Measurements from ENCODE around the gene NCAPH2.
A peak's percentile ranks its signal among the peaks of the same experiment; 100 is the strongest.

Gene NCAPH2

DNA sequence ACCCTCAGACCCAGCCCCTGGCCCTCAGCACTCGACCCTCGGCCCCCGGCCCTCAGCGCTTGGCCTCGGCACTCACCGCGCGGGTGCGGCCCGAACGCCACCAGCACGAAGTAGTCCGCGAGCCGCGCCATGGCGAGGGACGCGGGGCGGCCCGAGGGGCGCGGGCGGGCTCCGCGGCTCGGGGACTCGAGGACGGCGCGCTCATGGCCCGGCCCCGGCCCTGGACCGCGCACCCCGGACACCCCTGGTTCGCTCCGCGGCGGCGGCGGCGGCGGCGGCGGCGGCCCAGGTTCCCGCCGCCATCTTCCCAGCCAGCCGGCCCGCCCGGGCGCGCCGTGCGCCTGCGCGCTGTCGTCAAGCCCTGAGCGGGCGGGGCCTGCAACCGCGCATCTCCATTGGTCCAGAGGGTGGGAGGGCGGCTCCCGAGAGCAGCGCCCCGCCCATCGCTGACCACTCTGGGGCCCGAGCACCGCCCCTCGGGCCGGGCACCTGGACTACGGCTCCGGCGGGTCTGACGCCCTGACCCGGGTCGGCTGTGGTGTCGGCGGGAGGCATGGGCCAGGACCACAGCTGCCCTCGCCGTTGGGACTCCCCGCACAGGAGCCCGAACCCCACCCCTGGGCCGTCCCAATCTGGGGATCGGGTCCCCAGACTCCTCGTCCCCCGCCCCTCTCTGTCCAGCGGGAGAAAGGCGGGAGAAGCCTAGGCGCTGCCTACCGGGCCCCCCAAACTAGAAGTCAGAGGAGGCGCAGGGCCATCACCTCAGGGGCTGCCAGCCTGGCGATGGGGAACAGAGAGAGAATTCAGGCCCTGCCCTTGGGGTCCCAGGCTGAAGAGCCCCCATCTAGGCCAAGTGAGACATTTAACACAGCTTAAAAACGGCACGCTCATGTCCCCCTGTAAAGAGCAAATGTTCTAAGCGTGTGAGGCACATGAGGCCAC is 33.0 kb upstream of the NCAPH2 start, which contains the start of gene SBF1:
Gene SBF1 (minus strand): TSS at position 326 of the 942 bp plus-strand sequence. CDS start 195 bp downstream, at position 131.
- DNase-seq (ENCODE audit: low read depth in 2 of 2), result peak; percentile 72 to 75

DNA sequence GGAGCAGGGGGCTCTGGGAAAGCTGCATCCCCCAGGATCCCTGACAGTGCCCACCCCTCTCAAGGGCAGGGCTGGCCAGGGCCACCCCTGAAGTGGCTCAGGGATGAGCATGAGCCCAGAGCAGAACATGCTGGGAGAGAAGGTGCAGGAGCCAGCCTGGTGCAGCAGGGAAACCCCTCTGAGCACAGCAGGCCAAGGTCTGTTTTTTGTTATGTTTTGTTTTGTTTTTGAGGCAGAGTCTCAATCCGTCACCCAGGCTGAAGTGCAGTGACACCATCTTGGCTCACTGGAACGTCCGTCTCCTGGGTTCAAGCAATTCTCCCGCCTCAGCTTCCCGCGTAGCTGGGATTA is 32.4 kb upstream of the NCAPH2 start:
- DNase-seq (ENCODE audit: low read depth in 2 of 2), result no peak

DNA sequence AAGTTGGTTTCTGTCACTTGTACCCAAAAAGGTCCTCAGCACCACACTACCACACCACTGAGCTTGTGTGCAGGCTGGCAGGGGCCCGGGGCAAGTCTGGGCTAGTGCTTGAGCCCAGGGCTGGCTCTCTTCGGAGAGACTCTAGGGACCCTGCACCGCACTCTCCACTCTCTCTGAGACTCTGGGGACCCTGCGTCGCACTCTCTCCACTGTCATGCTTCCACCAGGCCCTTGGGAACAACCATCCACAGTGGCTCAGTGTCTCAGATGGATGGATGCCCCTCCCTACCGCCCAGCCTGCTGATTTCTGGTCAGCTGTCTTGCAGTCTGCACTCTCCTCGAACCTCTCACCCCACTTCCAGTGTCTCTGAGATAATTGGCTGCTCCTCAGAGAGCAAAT is 31.2 kb upstream of the NCAPH2 start:
- DNase-seq (ENCODE audit: low read depth in 2 of 2), result no peak

DNA sequence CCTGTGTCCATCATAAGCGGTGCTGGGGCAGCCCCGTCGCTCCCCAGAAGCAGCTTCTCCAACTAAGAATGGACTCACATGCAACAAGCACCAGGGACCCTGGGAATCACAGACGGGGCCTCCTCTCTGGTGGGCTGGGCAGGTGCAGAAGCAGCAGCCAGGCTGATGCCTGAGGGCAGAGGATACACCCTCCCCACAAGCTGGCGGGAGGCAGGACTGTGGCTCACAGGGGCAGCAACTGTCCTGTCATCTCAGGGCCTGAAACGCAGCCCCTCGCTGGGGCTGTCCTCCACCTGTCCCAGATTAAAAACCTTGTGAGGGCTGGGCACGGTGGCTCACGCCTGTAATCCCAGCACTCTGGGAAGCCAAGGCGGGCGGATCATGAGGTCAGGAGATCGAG is 30.1 kb upstream of the NCAPH2 start:
- DNase-seq (ENCODE audit: low read depth in 2 of 2), result no peak

DNA sequence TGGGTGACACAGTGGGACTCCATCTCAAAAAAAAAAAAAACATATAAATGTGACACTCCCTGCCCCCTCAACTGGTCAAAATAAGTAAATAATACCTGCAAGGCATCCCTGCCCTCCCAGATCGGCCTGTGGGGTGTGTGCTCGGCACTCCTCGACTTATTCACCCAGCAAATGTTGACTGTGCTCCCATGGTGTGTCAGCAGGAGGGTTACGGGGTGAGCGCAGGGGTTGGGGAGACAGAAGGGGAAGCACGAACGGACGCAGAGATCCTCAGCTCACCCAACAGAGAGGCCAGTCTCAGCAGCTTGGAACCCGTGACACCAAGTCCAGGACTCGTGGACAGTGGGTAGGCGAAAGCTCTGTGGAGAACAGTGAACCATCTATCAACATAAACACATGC is 28.3 kb upstream of the NCAPH2 start:
- DNase-seq (ENCODE audit: low read depth in 2 of 2), result no peak

DNA sequence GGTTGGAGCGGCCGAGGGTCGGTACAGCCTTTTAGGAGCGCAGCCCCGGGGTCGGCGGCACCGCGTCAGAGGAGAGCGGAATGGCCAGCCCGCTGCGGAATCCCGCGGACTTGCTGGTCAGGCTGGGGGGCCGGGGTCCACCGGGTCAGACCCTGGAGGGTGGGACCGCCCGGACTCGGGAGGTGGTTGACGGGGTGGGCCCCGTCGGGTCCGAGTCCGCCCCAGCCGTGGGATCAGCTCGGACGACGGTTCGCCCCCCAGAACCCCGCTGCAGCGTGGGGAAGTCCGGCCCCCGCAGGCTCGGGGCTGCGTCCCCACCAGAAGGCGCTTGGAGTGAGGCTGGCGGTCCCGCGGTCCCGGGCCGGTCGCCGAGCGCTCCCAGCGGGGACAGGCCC is 27.0 kb upstream of the NCAPH2 start:
- DNase-seq (ENCODE audit: low read depth in 2 of 2), result no peak

DNA sequence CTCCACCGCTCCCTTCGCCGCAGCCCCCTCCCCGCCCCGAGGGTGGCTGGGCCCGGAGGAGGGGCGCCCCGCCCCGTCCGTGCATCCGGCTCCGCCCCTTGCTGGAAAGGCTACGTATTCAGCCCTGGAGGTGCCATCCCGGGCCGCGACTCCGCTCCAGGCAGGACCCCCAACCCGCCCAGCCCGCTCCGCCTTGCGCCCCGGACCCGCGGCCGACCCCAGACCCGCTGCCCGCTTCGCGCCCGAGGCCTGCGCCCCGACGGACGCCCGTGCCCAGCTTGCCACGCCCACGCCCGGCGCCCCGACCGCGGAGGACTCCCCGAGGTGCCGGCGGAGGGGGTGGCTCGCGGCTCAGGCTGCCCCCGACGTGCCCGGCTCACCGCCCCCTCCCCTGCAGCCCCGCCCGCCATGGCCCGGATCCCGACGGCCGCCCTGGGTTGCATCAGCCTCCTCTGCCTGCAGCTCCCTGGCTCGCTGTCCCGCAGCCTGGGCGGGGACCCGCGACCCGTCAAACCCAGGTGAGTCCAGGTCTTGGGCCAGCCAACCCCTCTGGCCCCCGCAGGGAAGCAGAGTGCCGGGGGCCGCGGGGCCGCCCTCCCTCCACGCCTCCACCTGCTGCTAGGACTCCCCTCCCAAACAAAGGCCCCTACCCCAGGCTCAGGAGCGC is 26.5 kb upstream of the NCAPH2 start, which contains the start of gene ADM2:
Gene ADM2 (plus strand): TSS at position 104 of the 667 bp plus-strand sequence. CDS start 305 bp downstream, at position 409.
- peak; percentile 24 to 41 for DNase-seq (ENCODE audit: low read depth in 2 of 2)

DNA sequence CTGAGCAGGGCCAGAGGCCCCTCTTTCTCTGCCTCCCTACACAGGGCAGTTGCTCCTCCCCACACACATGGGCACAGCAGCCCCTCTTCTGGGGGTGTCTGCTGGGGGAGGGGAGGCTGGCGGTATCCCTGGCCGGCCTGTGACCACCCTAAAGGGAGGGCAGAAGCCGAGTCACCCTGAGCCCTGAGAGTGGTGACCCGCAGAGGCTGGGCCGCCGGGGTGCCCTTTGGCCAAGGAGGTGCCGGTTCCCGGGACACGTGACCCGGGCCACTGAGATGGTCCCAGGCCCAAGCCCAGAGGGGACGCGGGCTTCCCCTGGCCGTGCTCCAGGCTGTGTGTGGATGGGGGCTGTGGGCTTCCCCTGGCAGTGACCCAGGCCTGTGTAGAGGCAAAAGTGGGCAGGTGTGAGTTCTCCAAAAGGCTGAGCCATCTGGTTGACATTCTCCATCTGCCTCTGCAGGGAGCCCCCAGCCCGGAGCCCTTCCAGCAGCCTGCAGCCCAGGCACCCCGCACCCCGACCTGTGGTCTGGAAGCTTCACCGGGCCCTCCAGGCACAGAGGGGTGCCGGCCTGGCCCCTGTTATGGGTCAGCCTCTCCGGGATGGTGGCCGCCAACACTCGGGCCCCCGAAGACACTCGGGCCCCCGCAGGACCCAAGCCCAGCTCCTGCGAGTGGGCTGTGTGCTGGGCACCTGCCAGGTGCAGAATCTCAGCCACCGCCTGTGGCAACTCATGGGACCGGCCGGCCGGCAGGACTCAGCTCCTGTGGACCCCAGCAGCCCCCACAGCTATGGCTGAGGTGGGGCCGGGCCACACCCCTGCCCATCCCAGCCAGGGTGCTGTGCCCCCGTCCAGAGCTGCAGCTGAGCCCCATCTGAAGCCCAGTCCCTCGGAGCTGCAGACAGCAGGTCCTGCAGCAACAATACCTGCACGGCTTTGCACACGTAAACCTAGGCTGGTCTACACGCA is 25.6 kb upstream of the NCAPH2 start:
- DNase-seq (ENCODE audit: low read depth in 2 of 2), result no peak

DNA sequence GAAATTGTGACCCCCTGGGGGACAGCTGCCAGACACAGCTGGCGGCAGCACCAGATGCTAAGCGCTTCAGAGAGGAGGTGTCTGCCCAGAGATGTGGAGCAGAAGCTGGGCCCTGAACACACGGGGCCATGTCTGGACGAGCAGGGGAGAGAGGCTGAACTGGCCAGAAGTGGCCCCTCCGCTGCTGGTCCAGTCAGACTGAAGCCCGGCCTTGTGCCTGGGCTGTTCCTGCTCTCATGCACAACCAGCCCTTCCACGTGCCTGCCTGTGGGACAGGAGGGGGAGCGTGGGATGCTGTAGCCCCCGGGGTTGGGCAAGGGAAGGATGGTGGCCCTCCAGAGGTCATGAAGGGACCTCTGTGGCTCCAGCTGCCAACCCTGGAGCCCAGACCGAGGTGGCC is 24.9 kb upstream of the NCAPH2 start:
- no peak for DNase-seq (ENCODE audit: low read depth in 2 of 2)

DNA sequence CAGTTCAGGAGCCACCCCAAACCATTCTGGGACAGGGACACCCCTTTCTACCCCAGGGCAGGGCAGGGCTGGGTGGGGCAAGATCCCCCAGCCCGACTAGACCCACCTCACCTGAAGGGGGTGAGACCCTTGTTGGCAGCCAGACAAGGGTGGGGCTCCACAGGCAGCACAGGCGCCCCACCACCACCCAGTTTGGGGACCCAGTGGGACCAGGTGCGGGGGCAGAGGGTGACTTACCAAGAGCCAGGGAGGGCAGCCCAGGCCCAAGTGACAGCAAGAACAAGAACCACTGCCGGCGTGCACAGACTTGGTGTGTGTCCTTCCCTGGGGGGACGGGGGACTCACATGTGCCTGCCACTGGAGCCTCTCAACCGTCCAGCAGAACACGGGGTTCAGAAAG is 24.5 kb upstream of the NCAPH2 start:
- no peak for DNase-seq (ENCODE audit: low read depth in 2 of 2)

DNA sequence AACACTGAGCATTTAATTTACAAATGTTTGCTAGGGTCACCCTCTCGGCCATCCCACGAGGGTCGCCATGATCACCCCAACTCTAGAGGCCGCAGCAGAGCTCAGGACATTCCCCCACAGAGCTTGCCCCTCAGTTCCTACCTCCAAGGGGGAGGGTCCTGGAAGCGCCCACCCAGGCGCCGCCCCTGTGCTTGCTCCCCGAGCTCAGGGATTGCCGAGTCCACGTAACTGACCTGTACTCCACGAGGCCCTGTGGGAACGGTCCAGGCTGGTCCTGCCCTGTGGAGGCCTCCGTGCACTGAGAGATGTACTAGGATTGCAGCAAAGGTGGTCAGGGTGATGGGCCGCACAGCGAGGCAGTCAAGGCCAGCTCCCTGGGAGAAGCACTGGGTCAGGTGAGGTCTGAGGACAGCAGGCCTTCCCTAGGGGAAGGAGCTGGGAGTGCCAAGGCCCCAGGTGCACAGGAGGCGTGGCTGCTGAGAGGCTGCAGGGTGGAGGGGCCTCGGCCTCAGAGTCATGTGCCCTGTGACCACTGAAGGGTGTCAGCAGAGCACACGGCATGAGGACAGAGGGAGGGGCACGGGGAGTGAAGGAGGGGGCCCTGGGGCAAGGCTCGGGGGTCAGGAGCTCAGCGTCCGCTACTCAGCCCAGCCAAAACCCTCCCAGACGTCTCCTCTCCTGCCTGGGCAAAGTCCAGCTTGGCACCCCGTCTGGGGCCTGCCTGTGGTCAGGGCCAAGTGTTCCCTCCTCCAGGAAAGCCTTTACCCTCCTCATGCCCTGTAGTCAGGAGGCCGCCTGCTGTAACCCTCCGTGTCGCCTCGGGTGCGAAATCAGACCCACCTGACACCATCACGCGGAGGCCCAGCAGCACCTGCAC is 23.8 kb upstream of the NCAPH2 start:
- DNase-seq (ENCODE audit: low read depth in 2 of 2), result no peak

DNA sequence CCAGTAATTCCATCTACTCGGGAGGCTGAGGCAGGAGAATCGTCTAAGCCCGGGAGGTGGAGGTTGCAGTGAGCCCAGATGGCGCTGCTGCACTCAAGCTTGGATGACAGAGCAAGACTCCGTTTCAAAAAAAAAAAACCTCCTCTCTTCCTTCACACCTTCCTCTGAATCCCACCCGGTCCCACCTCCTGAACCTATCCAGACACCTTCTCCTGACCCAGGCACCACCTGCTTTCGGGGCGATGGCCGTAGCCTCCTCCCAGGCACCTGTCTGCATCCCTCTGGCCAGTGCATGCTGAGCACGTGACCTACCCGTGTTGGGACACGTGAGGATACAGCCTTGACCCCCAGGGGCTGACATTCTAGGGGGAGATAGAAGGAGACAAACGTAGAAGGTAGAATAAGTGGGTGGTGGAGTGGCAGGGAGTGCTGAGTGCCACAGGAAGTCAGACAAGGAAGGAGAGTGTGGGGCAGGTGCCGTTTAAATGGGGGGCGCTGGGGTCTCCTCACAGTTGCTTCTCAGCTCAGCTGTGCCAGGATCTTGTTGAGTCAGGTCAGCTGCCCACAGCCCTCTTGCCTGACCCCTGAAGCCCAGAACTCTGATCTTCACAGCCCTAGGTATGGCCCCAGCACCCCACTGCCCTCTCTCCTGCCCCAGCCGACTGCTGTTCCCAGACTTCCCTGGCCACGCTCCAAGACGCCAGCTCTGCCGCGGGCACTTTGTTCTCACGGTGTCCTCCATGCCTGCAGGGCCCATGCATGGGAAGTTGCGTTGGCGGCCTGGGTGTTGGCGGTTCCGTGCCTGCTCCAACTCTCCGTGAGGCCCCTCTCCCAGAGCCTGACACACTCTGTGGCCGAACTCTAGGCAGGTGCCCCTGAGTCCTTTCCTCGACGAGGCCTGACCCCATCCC is 22.5 kb upstream of the NCAPH2 start:
- no peak for DNase-seq (ENCODE audit: low read depth in 2 of 2)

DNA sequence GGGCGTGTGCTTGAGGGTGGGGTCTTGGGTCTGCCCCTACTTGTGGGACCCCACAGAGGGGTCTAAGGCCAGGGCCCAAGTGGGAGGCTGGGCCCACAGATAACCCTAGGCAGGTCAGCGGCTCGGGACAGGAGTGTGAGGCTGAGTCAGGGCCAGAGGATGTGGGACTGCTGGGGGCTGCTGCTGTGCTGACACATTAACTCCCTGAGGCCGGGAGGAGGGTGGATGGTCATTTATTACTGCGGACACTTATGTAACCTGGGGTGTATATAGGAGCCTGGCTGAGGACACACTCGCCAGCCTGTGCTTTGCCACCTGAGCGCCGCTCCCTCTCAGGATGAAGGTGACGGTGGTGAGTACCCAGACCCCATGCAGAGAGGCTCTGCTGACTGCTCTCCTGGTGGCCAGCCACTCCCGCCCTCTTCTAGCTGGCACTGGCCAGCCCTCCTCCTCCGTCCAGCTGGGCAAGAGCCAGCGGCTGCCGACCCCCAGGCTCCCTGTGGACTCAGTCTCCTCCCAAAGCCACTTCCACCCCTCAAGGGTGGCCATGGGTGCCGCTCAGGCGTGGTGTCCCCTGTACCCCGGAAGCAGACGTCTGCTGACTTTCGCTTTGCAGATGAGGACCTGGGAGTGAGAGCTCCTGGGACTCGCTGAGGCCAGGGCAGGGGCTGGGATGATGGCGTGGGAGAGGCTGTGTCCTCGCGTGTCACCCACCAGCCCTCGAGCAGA is 21.3 kb upstream of the NCAPH2 start, which contains the start of gene MIOX:
Gene MIOX (plus strand): TSS at position 299 of the 729 bp plus-strand sequence. CDS start 39 bp downstream, at position 338.
- no peak for DNase-seq (ENCODE audit: low read depth in 2 of 2)

DNA sequence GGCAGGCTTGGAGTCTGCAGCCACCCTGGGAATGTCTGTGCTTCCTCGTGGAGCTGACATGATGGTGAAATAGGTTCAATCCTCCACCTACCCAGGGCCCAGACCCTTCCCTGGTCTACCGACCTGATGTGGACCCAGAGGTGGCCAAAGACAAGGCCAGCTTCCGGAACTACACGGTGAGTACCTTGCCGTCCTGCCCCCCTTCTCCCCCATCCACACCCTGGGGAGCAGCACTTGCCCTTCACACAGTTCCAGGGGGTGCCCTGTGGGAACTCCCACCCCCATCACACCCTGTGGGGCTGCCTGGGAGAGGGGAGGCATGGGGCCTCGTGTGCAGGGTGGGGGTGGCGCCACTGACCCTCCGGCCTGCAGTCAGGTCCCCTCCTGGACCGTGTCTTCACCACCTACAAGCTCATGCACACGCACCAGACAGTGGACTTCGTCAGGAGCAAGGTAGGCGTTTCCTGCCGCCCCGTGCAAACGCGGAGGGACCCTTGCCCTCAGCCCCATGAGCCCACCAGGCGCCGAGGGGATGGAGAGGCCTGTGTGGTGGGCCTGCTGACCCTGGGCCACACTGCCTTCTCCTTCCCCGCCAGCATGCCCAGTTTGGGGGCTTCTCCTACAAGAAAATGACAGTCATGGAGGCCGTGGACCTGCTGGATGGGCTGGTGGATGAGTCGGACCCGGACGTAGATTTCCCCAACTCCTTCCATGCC is 20.6 kb upstream of the NCAPH2 start:
- DNase-seq (ENCODE audit: low read depth in 2 of 2), result no peak

DNA sequence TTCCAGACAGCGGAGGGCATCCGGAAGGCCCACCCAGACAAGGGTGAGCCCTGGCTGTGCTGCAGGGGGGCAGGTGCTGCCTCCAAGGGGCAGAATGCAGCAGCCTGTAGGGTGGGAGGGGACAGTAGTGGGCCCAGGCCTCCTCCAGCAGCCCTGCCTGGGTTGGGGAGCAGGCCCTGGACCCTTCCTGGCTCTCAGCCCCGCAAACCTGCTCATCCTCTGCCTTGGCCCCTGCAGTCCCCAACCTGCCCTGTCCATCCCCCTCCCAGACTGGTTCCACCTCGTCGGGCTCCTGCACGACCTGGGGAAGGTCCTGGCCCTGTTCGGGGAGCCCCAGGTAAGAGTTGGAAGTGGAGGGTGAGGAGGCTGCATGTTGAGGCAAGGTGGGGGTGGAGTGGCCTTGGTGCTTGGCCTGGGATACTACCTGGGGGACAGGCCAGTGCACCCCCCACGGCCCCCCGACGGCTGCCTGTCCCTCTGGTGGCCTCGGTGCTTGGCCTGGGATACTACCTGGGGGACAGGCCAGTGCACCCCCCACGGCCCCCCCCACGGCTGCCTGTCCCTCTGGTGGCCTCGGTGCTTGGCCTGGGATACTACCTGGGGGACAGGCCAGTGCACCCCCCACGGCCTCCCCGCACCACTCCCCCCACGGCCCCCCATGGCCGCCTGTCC is 19.9 kb upstream of the NCAPH2 start:
- DNase-seq (ENCODE audit: low read depth in 2 of 2), result no peak

DNA sequence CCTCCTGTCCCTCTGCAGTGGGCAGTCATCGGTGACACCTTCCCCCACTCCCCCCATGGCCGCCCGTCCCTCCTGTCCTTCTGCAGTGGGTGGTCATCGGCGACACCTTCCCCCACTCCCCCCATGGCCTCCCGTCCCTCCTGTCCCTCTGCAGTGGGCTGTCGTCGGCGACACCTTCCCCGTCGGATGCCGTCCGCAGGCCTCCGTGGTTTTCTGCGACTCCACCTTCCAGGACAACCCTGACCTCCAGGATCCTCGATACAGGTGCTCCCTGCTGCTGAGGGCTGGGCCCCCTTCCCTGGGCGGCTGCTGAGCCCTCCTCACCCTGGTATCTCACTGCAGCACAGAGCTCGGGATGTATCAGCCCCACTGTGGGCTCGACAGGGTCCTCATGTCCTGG is 19.1 kb upstream of the NCAPH2 start:
- DNase-seq (ENCODE audit: low read depth in 2 of 2), result no peak

DNA sequence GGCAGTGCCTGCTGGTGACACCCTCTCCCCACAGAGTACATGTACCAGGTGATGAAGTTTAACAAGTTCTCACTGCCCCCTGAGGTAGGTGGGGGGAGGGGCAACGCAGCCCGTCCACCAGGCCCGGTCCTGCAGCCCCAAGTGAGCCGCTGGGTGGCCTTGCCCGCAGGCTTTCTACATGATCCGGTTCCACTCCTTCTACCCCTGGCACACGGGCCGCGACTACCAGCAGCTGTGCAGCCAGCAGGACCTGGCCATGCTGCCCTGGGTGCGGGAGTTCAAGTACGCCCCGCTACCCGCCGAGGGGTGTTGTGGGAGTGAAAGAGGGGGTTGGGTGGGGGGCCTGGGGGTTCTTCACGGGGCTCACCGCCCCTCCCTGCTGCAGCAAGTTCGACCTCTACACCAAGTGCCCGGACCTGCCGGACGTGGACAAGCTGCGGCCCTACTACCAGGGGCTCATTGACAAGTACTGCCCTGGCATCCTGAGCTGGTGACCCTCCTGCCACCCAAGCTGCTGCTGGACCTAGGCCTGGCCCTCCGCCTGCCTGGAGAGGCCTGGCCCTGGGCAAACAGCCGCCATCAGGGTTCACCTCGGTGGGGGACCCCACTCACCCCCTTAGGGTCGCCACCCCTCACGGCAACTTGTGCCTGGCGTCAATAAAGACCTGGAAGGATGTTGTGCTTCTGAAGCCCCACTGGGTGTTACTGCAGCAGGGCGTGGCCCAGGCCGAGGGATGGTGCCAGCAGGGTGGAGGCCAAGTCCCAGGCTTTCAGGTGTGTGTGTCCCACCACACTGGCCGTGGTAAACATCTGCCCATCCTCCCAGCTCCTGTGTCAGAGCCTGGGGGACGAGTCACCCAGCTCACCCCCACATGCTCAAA is 18.4 kb upstream of the NCAPH2 start:
- no peak for DNase-seq (ENCODE audit: low read depth in 2 of 2)

All from stimulated activated CD8-positive, alpha-beta memory T cell treated with anti-CD3 and anti-CD28 coated beads, Interleukin-7, amount 100 ng/mL, for 1 hour (primary cell).